WI38 (cell line): ENCODE data around the gene ACTR3C.
"Not testable (repeated sequence)": the region's sequence is repeated elsewhere in the genome, so short reads cannot be mapped to it uniquely, and the experiment has no call there.

Experiments used
- H3K4me3 ChIP-seq: 2 replicates; pipeline ENCODE4 v1.5.1; 2011; ENCODE audit warnings: low read depth, mild to moderate bottlenecking, control low read depth, low read length
- CTCF ChIP-seq: IDR thresholded peaks from 2 replicates; pipeline ENCODE4 v1.5.1; 2012; ENCODE audit warnings: low read depth, mild to moderate bottlenecking, control low read depth, low read length

The ACTR3C gene

DNA sequence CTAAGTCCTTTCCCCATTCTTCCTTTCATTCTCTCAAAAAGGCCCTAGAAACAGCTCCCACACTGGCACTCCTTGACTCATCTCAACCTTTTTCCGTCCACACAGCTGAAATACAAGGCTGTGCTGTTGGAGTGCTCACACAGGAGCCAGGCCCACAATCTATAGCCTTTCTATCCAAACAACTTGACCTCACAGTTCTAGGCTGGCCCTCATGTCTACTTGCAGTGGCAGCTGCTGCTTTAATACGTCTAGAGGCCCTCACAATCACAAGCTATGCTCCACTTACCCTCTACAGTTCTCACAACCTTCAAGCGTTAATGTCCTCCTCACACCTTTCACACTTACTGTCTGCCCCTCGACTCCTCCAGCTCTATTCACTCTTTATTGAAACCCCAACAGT is 12.2 kb downstream of the ACTR3C start:
- H3K4me3 ChIP-seq = no peak overlapping the region
- TF ChIP-seq CTCF = no peak

DNA sequence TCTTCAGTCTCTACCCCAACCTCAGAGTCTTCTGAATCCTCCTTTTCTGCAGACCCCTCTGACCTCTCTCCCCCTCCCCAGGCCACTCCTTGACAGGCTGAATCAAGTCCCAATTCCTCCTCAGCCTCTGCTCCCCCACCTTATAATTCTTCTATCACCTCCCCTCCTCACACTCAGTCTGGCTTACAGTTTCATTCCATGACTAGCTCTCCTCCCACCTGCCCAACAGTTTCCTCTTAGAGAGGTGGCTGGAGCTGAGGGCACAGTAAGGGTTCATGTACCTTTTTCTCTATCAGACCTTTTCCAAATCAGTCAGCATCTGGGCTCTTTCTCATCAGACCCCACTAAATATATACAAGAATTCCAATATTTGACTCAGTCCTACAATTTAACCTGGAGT is 14.8 kb downstream of the ACTR3C start:
- TF ChIP-seq CTCF = no peak
- no peak overlapping the region for H3K4me3 ChIP-seq

DNA sequence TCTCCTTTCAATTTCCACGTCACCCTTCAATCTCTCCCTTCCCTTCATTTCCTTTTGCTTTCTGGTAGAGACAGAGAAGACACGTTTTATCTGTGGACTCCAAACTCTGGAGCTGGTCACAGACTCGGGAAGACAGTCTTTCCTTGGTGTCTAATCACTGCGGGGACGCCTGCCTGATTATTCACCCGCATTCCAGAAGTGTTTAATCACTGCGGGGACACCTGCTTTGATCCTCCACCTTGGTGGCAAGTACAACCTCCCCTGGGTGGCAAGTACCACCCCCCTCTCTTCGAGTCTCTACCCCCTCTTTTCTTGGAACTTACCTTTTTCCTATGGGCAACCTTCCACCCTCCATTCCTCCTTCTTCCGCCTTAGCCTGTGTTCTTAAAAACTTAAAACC is 15.4 kb downstream of the ACTR3C start:
- no peak for TF ChIP-seq CTCF
- no peak overlapping the region for H3K4me3 ChIP-seq

DNA sequence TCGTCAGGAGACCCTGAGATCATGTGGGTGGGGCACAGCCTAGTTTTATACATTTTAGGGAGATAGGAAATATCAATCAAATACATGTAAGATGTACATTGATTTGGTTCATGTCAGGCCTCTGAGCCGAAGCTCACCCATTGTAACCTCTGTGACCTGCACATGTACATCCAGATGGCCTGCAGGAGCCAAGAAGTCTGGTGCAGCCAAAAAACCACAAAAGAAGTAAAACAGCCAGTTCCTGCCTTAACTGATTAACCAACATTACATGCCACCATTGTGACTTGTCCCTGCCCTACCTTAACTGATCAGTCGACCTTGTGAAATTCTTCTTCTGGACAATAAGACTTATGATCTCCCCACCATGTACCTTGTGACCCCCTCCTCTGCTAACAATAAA is 16.2 kb downstream of the ACTR3C start:
- no peak for TF ChIP-seq CTCF
- no peak overlapping the region for H3K4me3 ChIP-seq

- H3K4me3 ChIP-seq = not testable (repeated sequence)
Measured at GRCh38 chr7:150306377-150306776, 17.0 kb downstream of the ACTR3C start.

GRCh38 chr7:150305903-150306284 is 17.5 kb downstream of the ACTR3C start:
- not testable (repeated sequence) for H3K4me3 ChIP-seq

DNA sequence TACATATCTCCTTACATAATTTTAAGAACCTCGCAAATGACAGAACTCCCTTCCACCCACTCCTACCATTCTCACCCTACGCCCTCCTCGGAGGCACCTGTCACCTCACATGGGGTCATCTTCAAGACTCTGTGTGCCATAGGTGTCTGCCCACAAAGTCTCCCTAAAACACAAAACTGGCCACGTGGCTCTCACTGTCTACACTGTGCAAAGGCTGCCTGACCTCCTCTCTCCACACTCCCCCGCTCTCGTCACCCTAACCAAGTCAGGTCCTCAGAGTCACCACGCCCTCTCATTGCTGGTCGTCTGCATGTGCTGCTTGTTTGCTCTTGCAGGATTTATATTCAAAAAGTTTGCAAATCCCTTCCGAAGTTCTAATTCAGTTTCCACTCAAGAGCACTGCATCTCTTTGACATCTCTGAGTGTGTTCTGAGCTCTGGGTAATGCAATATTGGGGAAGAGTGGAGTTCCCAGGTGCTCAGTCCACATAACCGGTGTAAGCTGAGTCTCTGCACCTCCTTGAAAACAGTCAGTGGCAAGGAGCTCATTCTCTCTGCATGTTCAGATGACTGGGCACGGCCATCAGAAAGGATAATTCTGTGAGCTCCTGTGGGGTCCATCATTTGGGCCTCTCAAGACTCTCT is 18.0 kb downstream of the ACTR3C start:
- not testable (repeated sequence) for H3K4me3 ChIP-seq

- H3K4me3 ChIP-seq = not testable (repeated sequence)
Measured at GRCh38 chr7:150304499-150305258, 18.7 kb downstream of the ACTR3C start.

DNA sequence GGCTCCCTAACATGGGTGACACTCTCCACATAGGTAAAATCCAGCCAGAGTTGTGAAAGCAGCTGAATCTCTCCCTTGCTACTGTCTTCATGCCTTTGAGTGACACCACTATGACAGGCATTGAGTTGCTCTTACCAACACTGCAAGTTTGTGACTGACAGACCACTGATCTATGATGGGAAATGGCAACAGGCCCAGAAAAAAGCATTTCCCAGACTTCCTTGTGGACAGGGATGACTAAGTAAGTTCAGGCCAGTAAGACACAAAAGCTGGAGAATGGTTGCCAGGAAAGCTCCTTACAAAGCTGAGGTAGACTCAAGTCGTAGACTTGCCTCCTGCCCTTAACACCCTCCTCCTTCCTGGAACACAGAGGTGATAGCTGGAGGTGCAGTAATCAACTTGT is 20.4 kb downstream of the ACTR3C start:
- not testable (repeated sequence) for H3K4me3 ChIP-seq

DNA sequence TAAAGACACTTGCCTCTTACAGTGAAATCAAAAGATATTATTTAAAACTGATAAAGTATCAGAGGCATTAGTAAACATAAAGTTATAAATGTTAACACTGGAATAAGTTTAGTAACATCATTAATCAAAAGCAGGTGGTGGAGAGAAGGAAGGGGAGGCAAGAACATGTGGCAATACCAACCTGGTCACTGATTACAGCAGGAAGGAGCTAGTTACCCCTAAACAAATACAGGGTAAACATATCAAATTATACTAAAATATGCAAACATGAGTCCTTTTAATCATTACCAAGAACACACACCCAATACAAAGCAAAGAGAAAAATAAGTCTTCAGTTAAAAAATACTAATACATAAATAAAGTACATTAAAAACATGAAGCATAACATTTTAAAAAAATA is 25.4 kb downstream of the ACTR3C start:
- H3K4me3 ChIP-seq = not testable (repeated sequence)

- not testable (repeated sequence) for H3K4me3 ChIP-seq
Measured at GRCh38 chr7:150296802-150297201, 26.5 kb downstream of the ACTR3C start.

DNA sequence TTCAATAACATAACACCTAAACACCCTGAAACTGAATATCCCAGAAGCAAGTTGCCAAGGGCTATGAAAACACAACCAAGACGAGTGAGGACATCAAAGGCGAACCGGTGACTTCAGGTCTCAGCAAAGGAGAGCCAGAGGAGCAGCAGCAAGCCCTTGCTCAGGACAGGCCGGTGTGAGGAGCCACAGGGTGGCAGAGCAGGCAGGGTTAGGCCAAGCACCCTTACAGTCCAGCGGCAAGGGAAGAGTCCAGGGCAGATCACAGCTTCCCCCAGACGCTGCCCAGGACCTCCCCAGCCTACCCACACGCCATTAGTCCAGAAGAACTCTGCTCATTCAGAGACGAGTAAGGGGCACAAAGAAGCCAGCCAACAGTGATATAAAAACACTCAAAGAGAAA is 27.7 kb downstream of the ACTR3C start:
- not testable (repeated sequence) for H3K4me3 ChIP-seq

- H3K4me3 ChIP-seq = not testable (repeated sequence)
Measured at GRCh38 chr7:150295027-150295426, 28.3 kb downstream of the ACTR3C start.

DNA sequence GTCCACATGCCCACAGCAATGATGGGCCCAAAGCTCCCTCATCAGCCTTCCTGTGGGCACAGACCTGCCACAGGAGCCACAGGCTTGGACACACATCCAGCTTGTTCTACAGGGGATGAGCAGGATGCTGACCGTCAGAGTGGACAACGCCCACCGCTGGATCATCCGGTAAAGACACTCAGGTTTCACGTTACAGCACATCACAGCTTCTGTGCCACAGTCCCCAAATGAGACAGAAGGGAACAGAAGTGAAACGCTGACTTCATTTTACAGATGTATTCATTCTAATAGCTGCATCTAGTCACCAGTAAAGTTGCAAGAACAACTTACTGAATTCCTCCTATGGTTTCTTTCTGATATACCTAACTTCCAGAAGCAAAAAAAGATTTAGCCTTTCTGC is 33.0 kb downstream of the ACTR3C start:
- not testable (repeated sequence) for H3K4me3 ChIP-seq

DNA sequence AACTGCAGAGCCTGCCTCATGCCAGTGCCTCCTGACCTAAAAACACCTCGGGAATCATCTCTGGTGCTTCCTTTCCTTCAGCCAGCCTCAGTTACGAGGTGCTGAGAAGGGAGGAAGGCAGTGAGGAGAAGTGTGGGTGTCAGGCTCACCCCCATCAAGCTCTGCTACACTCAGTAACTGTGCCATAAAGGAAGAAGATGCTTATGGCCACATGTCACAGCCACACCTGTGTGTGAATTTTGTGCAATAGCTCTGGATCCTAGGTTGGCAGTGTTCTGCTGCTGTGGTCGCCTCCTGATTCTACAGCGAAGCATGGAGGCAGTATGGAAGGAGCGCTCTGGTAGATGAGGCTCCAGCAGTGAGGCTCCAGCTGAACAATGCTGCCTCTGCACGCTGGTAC is 34.5 kb downstream of the ACTR3C start:
- not testable (repeated sequence) for H3K4me3 ChIP-seq

GRCh38 chr7:150287815-150288214 is 35.5 kb downstream of the ACTR3C start:
- not testable (repeated sequence) for H3K4me3 ChIP-seq
